GM18507 (cell line): Measurements from ENCODE around the gene SESN2.
A peak's percentile ranks its signal among the peaks of the same experiment; 100 is the strongest.
"Not testable (repeated sequence)": the region's sequence is repeated elsewhere in the genome, so short reads cannot be mapped to it uniquely, and the experiment has no call there.

Experiments used
- DNase-seq: peaks from one replicate; pipeline ENCODE4 v3.0.0; 2011; ENCODE audit warnings: low read depth; ENCODE audit not compliant: insufficient read length; ENCODE audit errors: extremely low spot score
- FAIRE-seq: peaks from 2 replicates; lab custom pipeline; 2011; peaks lifted over from hg19 to GRCh38; lab: Jason Lieb, UNC

The SESN2 gene

DNA sequence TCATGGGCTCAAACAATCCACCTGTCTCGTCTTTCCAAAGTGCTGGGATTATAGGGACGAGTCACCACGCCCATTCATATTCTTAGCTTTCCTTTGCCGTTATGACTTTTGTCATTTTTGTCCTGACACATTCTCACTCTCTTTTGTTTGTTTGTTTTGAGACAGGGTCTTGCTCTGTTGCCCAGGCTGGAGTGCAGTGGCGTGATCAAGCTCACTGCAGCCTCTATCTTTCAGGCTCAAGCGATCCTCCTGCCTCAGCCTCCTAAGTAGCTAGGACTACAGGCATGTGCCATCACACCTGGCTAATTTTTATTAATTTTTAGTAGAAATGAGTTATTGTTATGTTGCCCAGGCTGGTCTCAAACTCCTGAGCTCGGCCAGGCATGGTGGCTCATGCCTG lies 57.7 kb downstream of the SESN2 start:
- DNase-seq (no peak), FAIRE-seq (no peak)

GRCh38 chr1:28322194-28322593 lies 62.9 kb downstream of the SESN2 start:
- peak; percentile 25 for DNase-seq
- peak; percentile 93 for FAIRE-seq

GRCh38 chr1:28323720-28324119 lies 64.4 kb downstream of the SESN2 start:
- DNase-seq (no peak), FAIRE-seq (peak; percentile 12)

GRCh38 chr1:28326515-28326914 lies 67.2 kb downstream of the SESN2 start:
- no peak for FAIRE-seq
- no peak for DNase-seq

- FAIRE-seq = peak; percentile 66
Measured at GRCh38 chr1:28326984-28327383, 67.7 kb downstream of the SESN2 start.

DNA sequence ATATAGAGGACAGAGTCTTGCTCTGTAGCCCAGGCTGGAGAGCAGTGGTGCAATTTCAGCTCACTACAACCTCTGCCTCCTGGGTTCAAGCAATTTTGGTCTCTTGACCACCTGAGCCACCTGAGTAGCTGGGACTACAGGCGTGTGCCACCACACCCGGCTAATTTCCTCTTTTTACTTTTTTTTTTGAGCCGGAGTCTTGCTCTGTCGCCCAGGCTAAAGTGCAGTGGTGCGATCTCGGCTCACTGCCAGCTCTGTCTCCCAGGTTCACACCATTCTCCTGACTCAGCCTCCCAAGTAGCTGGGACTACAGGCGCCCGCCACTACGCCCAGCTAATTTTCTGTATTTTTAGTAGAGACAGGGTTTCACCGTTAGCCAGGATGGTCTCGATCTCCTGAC lies 68.1 kb downstream of the SESN2 start:
- FAIRE-seq, DNase-seq: not testable (repeated sequence)

More at GRCh38 chr1:28326984-28327383, 67.7 kb downstream of the SESN2 start:
- no peak for DNase-seq

DNA sequence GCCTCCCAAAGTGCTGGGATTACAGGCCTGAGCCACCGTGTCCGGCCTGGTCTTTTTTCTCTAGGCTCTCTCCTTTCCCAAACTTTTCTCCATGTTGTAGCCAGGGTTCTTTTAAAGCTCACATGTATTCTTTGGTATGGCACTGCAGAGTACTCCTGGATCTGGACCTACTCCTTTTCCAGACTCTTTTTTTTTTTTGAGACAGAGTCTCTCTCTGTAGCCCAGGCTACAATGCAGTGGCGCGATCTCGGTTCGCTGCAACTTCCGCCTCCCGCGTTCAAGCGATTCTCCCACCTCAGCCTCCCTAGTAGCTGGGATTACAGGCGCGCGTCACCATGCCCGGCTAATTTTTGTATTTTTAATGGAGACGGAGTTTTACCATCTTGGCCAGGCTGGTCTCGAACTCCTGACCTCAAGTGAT lies 68.9 kb downstream of the SESN2 start:
- DNase-seq = no peak
- no peak for FAIRE-seq

DNA sequence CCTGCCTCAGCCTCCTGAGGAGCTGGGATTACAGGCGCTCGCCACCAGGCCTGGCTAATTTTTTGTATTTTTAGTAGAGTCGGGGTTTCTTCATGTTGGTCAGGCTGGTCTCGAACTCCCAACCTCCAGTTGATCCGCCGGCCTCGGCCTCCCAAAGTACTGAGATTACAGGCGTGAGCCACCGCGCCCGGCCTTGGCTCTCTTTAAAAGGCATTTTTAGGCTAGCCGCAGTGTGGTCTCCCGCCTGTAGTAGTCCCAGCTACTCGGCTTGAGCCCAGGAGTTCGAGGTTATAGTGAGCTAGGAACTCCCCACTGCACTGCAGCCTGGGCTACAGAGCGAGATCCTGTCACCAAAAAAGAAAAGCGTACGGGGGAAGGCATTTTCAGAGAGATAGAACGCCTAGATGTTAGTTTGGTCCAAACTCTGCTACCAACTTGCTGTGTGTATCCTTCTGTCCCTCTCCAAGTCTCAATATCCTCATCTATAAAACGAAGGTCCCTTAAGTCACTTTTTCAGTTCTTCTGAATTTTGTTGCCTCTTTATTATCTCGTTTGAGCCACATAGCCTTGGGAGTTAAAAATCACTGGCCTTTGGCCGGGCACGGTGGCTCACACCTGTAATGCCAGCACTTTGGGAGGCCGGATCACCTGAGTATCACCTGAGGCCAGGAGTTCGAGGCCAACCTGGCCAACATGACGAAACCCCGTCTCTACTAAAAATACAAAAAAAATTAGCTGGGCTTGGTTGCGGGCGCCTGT lies 70.3 kb downstream of the SESN2 start:
- DNase-seq (no peak), FAIRE-seq (no peak)
